HEK293T (cell line): ENCODE data around the gene CSTB.

Experiments used
- CTCF ChIA-PET: fragments of 350-600 bp; formaldehyde crosslinking; extraction: SDS; loops from one replicate; lab custom pipeline; 2021; ENCODE audit warnings: antibody characterized with exemption, inconsistent platforms; lab: Yijun Ruan, JAX
- POLR2A ChIA-PET: fragments of 350-600 bp; formaldehyde crosslinking; extraction: SDS; loops from one replicate; lab custom pipeline; 2020; ENCODE audit warnings: antibody characterized with exemption, inconsistent platforms; lab: Yijun Ruan, JAX
- DNase-seq: peaks from one replicate; pipeline ENCODE4 v3.0.0; 2012; ENCODE audit warnings: mixed read lengths; ENCODE audit errors: extremely low spot score
- ARNT ChIP-seq: fragments of 450-650 bp; IDR thresholded peaks from 2 replicates; pipeline ENCODE4 v1.6.1; 2017; ENCODE audit warnings: mild to moderate bottlenecking
- BHLHE40 ChIP-seq: fragments of 450-650 bp; IDR thresholded peaks from 2 replicates; pipeline ENCODE4 v1.6.1; 2016; ENCODE audit warnings: mild to moderate bottlenecking, moderate library complexity, borderline replicate concordance
- CTBP1 ChIP-seq: fragments of 450-650 bp; IDR thresholded peaks from 2 replicates; pipeline ENCODE4 v1.6.1; 2016; ENCODE audit warnings: borderline replicate concordance
- ELF4 ChIP-seq: fragments of 450-650 bp; IDR thresholded peaks from 2 replicates; pipeline ENCODE4 v1.6.1; 2017; ENCODE audit warnings: antibody characterized with exemption
- FOXA1 ChIP-seq: fragments of 450-650 bp; IDR thresholded peaks from 2 replicates; pipeline ENCODE4 v1.6.1; 2016; ENCODE audit warnings: mild to moderate bottlenecking
- FOXK2 ChIP-seq: fragments of 450-650 bp; IDR thresholded peaks from 2 replicates; pipeline ENCODE4 v1.6.1; 2016; ENCODE audit warnings: mild to moderate bottlenecking
- FOXM1 ChIP-seq: fragments of 450-650 bp; IDR thresholded peaks from 2 replicates; pipeline ENCODE4 v1.6.1; 2017; ENCODE audit warnings: mild to moderate bottlenecking, borderline replicate concordance
- HDGF ChIP-seq: fragments of 450-650 bp; IDR thresholded peaks from 2 replicates; pipeline ENCODE4 v1.6.1; 2017; ENCODE audit warnings: antibody characterized with exemption, borderline replicate concordance
- L3MBTL2 ChIP-seq: fragments of 450-650 bp; conservative IDR thresholded peaks from 2 replicates; pipeline ENCODE4 v1.6.1; 2016; ENCODE audit warnings: mild to moderate bottlenecking
- LEF1 ChIP-seq: fragments of 450-650 bp; IDR thresholded peaks from 2 replicates; pipeline ENCODE4 v1.6.1; 2017; ENCODE audit warnings: mild to moderate bottlenecking, borderline replicate concordance
- NFRKB ChIP-seq: fragments of 450-650 bp; IDR thresholded peaks from 2 replicates; pipeline ENCODE4 v1.6.1; 2016; ENCODE audit warnings: mild to moderate bottlenecking, moderate library complexity
- SP1 ChIP-seq: fragments of 450-650 bp; IDR thresholded peaks from 2 replicates; pipeline ENCODE4 v1.6.1; 2017
- SUZ12 ChIP-seq: fragments of 450-650 bp; IDR thresholded peaks from 2 replicates; pipeline ENCODE4 v1.6.1; 2016; ENCODE audit warnings: mild to moderate bottlenecking
- TARDBP ChIP-seq: fragments of 450-650 bp; IDR thresholded peaks from 2 replicates; pipeline ENCODE4 v1.6.1; 2016
- ZNF384 ChIP-seq: fragments of 450-650 bp; IDR thresholded peaks from 2 replicates; pipeline ENCODE4 v1.6.1; 2016
- TF ChIP-seq, protein P1 (sequence below): fragments of 450-650 bp; IDR thresholded peaks from 2 replicates; pipeline ENCODE4 v1.6.1; 2016

Gene CSTB

DNA sequence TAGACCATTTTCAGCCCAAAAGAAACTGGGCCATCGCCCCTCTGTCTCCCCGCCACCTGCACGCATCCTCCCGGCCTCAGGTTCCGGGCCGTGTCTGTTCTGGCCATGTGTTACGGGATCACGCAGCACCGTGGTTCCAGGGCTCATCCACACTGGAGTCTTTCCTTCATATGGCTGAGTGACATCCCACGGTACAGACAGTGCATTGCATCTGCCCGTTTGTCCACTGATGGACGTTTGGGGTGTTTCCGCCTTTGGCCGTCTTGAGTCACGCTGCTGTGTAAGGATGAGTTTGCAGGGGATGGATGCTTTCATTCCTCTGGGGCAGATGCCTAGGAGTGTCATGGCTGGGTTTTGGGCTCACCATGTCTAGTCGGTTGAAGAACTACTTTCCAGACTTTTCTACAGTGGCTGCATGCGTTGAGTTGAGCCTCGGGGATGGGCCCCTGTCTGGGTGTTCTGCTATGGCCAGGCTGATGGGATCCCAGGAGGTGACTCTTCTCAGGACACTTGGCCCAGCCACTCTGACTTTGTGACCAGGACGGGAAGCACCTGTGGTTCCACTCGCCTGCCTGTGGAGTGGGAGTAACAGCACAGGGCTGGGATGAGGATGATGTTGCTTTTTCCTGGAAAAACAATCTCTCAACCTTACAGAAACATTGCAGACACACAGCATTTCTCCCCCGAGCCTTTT is 30.1 kb upstream of the CSTB start:
- ChIA-PET POLR2A (interaction anchor here (0.7 to 1.1 kb wide), 2 partner anchors 16 to 17 kb away, joined by 3 to 4 read pairs; partner anchors contain the start of gene RRP1), CTCF (no interaction called here)
- TF ChIP-seq ARNT (no peak), FOXM1 (no peak), FOXA1 (no peak), L3MBTL2 (no peak), LEF1 (no peak), SP1 (no peak), NFRKB (no peak), TARDBP (no peak), ZNF384 (no peak), BHLHE40 (no peak), CTBP1 (no peak), SUZ12 (no peak), HDGF (no peak), ELF4 (no peak), FOXK2 (no peak)
- TF ChIP-seq, protein P1, sequence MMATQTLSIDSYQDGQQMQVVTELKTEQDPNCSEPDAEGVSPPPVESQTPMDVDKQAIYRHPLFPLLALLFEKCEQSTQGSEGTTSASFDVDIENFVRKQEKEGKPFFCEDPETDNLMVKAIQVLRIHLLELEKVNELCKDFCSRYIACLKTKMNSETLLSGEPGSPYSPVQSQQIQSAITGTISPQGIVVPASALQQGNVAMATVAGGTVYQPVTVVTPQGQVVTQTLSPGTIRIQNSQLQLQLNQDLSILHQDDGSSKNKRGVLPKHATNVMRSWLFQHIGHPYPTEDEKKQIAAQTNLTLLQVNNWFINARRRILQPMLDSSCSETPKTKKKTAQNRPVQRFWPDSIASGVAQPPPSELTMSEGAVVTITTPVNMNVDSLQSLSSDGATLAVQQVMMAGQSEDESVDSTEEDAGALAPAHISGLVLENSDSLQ: no peak

DNA sequence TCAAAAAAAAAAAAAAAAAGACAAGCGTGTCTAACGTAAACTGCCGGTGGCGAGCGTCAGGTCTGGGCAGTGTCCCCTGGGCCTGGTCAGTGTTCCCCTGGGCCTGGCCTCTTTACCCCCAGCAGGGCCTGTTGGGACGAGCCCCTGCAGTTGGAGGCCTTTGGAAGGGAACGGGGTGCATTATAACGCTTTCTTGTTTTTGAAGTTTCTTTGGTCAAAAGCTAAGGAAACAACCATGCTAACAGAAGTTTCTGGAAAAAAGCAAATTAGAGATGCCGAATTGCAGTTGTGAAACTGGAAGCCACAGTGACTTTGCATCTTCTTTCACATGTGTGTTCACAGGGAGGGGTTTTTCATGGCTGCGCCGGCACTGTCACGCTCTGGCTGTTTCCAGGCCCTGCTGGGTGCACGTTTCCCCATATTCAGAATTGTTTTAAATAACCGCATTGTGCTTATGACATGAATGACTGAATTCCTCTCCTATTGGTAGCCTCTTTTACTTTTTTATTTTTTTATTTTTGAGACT is 29.2 kb upstream of the CSTB start:
- TF ChIP-seq L3MBTL2 (no peak), CTBP1 (no peak), ARNT (no peak), SUZ12 (no peak), NFRKB (no peak), FOXA1 (no peak), HDGF (no peak), TARDBP (no peak), LEF1 (no peak), FOXK2 (no peak), BHLHE40 (no peak), ELF4 (no peak), SP1 (no peak), ZNF384 (no peak)
- TF ChIP-seq, protein P1: no peak
- DNase-seq: no peak
- ChIA-PET CTCF (no interaction called here), POLR2A (no interaction called here)

More for the DNA sequence above, 30.1 kb upstream of the CSTB start:
- DNase-seq: no peak

DNA sequence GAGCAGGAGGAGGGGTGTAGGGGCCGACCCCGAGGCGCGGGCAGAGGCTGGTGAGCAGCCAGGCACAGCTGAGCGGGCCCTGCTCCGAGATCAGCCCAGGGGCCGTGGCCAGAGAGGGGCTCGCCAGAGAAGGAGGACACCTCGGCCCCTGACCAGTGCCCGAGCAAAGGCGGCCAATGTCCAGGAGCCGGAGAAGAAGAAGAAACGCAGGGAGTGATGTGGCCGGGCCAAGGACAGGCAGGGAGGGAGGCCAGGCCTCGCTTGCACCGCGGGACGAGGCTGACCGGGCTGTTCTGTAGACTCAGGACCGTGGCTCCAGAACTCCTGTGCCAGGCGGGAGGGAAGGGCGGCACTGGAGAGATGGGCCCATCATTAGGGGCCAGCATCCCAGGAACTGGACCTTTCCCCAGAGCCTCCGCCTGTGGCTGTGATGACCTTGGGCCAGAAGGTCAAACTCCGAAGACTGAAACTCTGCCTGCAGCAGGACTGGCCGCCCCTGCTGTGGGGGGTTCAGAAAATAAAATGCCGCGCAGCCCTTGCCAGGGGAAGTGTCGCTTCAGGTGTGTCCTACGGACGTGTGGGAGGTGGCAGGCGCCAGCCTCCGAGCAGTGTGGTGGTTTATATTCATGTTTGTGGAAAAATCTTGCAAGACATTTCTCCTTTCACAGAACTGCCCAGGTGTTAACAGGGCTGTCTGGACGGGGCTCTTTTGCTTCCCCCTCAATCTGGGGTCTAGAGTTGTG is 27.6 kb upstream of the CSTB start:
- ChIA-PET CTCF (no interaction called here), POLR2A (no interaction called here)
- TF ChIP-seq ELF4 (no peak), ARNT (no peak), FOXK2 (no peak), HDGF (no peak)
- TF ChIP-seq, protein P1: no peak
- DNase-seq: no peak

DNA sequence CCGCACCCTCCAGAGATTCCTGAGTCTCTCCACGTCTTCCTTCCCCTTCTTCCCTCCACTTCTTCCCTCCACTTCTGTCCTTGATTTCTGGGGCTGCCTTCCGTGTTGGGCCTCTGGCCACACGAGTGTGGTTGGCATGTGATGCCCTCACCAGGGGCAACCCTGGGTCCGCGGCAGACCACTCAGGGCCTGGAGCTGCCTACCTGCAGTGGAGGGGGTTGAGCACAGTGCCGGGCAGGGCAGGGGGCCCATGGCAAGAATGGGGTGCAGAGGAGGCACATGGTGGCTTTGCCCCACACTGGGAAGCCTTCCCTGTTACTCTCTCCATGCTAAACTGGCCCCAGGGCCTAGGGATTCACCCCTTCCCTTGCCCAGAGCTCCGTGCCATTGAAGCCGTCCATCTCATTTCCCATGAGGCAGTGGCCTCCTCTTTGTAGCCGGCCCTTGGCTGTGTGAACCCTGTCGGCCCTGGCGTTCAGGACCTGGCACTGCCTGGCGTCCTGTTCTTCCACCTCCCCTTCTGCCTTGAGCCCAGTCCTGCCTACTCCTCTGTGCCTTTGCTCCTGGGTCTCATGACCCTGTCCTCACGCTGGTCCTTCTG is 26.7 kb upstream of the CSTB start:
- ChIA-PET POLR2A (no interaction called here), CTCF (no interaction called here)
- no peak for DNase-seq
- TF ChIP-seq TARDBP (no peak), SUZ12 (no peak), FOXK2 (no peak), FOXA1 (no peak), HDGF (no peak), FOXM1 (no peak), L3MBTL2 (no peak), NFRKB (no peak), SP1 (no peak), ZNF384 (no peak), ARNT (no peak), CTBP1 (no peak), LEF1 (no peak), ELF4 (no peak), BHLHE40 (no peak)
- TF ChIP-seq, protein P1: no peak
